Mucosa of descending colon (tissue), 3 donors: Measurements from ENCODE around the gene GLCCI1. TPM values are rescaled to one million over a fixed set of nuclear protein-coding genes. Genes with fewer than 3 reads are reported as not detected.

Experiments used
- ATAC-seq: fragments of 200-7000 bp; cut with Tn5 transposase; one replicate; pipeline ENCODE4 v1.9.1; 2020; ENCODE audit warnings: mild to moderate bottlenecking, moderate library complexity
- DNase-seq, 3 donors: peaks; one replicate each; pipeline ENCODE4 v3.0.0-alpha.2; 2020
- H3K36me3 ChIP-seq: fragments of 200-600 bp; one replicate; pipeline ENCODE4 v1.8.0; 2021; ENCODE audit warnings: low read depth, mild to moderate bottlenecking
- H3K4me1 ChIP-seq: fragments of 200-600 bp; one replicate; pipeline ENCODE4 v1.8.0; 2021; ENCODE audit warnings: low read depth, mild to moderate bottlenecking
- H3K4me3 ChIP-seq: fragments of 200-600 bp; one replicate; pipeline ENCODE4 v1.8.0; 2021; ENCODE audit warnings: mild to moderate bottlenecking
- H3K9me3 ChIP-seq: fragments of 200-600 bp; one replicate; pipeline ENCODE4 v1.8.0; 2021; ENCODE audit warnings: mild to moderate bottlenecking
- intact Hi-C, 2 donors: fragments of 100-400 bp; cut with DNase I in 1 of 2; cut with micrococcal nuclease in 1 of 2; formaldehyde crosslinking; loops; one replicate each; pipeline versions ENCODE4 v1.11.0 to v1.11.1; 2022; cut with DNase I, micrococcal nuclease
- long read RNA-seq, 2 donors: library from polyadenylated mRNA; unstranded; transcript quantifications; one replicate each; pipeline ENCODE4 v2.0.0, GENCODE V29; 2019 to 2021
- total RNA-seq, 3 donors: library from RNA; stranded (reverse); fragmentation: NEBNext Ultra II Directional in 2 of 3; extraction: Animal tissue kit (Norgen Biotek cat#: 25700) in 2 of 3; gene quantifications; one replicate each; pipeline versions ENCODE4 v1.2.1 to v1.2.4, GENCODE V29; 2021 to 2023
- TF ChIP-seq, protein P1 (sequence below): fragments of 200-600 bp; IDR thresholded peaks from one replicate; pipeline ENCODE4 v1.8.0; 2022; ENCODE audit warnings: antibody characterized with exemption, mild to moderate bottlenecking
- donor health status: DM: no; HTN: no; CAD: no; lungs with moderate emphysema.
- donor health status: DM: no; HTN: no; CAD: no.
- donor health status: DM: no; HTN: yes; CAD: no.

GLCCI1 gene
- 10 to 100 TPM in 2 of 3 donors, 1 to 10 TPM in 1; 9.2 to 14.0 (median 12.3) TPM for total RNA-seq
- long read RNA-seq, donor 1, full-length matches to known transcripts: 2 of 8 reads
- long read RNA-seq, donor 1, partial matches to known transcripts: 0 of 8 reads
- long read RNA-seq, donor 1, other reads (novel, unspliced or antisense): 6 of 8 reads
- long read RNA-seq, donor 2: 0 reads

DNA sequence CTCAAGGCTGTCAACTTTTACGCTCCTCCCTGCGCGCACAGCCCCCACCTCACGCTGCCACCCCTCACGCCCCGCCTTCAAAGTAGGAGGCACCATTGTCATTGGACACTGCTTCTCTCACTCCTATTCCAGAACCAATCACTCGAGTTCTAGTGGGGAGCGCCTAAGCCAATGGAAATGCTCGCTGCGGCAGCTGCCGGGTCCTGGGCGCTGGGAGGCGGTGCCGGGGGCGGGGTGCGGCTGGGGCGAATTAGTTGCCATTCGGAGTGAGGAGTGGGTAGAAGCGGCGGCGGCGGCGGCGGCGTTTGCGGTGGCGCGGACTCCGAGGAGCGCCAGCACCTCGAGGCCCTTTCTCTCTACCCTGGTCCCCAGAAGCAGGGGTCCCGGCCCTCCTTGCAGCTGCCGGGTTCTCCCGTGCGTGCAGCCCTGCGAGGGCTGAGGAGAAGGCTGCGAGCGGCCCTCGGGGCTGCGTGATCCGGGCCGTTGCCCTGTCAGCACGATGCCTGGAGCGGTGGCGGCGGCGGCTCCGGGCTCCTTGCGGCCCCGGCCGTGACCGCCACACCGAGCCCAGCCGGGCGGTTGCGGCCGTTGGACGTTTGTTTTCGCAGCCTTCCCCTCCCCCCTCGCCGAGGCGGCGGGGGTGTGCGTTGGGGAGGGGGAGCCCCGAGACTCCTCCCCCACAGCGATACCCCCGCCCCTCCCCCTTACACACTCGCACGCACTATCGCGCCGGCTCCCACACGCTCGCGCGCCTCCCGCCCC is at the start of gene GLCCI1:
Gene GLCCI1, plus strand, starts transcription at position 253 of the 762 bp plus-strand sequence. CDS start 555 bp downstream, outside the sequence.
- TF ChIP-seq, protein P1, sequence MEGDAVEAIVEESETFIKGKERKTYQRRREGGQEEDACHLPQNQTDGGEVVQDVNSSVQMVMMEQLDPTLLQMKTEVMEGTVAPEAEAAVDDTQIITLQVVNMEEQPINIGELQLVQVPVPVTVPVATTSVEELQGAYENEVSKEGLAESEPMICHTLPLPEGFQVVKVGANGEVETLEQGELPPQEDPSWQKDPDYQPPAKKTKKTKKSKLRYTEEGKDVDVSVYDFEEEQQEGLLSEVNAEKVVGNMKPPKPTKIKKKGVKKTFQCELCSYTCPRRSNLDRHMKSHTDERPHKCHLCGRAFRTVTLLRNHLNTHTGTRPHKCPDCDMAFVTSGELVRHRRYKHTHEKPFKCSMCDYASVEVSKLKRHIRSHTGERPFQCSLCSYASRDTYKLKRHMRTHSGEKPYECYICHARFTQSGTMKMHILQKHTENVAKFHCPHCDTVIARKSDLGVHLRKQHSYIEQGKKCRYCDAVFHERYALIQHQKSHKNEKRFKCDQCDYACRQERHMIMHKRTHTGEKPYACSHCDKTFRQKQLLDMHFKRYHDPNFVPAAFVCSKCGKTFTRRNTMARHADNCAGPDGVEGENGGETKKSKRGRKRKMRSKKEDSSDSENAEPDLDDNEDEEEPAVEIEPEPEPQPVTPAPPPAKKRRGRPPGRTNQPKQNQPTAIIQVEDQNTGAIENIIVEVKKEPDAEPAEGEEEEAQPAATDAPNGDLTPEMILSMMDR: no peak
- H3K9me3 ChIP-seq: no peaks in the 10 kb centered on the region
- DNase-seq (peak; percentile 97 to 98 (median 98)), ATAC-seq (peak; percentile 97)
- no peaks in the 10 kb centered on the region for H3K36me3 ChIP-seq
- intact Hi-C loops: no loop called here
- peak within 1 kb of the TSS; percentile 90 for H3K4me3 ChIP-seq
- no peaks in the 10 kb centered on the region for H3K4me1 ChIP-seq

DNA sequence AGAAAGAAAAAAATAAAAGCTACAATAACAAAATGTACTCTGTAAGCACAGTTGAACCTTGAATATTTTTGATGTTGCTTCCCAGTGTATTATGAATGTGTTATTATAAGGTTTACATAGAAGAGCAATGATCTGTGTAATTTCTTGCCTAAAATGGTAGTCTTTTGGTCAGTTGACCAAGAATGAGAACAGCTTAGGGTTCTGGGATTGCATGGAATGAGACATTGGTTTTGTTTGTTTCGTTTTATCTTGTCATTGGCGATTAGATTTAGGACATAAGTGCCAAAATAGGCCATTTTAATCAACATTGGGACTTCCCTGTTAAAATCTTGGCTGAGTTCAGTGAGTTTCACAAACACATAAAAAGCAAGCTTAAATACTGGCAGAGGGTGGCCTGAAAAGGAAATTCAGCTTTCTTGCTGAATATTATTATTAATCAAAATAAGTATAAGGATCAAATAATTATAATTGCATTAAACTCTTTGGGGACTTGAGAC is 49.1 kb upstream of the GLCCI1 start:
- TF ChIP-seq, protein P1: no peak
- intact Hi-C loops: no loop called here
- H3K9me3 ChIP-seq: no peaks in the 10 kb centered on the region

DNA sequence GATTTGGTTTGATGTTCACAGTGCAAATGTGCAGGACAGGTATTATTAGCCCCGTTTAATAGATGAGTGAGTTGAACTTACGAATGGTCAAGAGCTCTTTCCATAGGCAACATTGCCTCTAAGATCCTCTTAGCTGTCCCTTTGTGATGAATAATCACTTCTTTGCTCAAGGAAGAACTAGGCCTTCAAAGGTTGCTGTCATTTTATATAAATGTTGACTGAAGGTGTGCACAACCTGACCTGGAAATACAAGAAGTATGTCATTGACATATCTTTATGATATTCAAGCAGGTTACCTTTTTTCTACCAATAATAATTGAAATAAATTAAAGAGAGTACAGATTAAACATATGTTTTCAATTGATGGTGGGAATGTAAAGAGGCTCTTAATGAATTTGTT is 48.5 kb upstream of the GLCCI1 start:
- Histone ChIP-seq H3K4me1 (peaks cover 31% of the 10 kb centered on the region), H3K36me3 (no peaks in the 10 kb centered on the region), H3K9me3 (no peaks in the 10 kb centered on the region), H3K4me3 (no peak overlapping the region)
- intact Hi-C loops: no loop called here
- DNase-seq: no peak
- TF ChIP-seq, protein P1: no peak
- peak; percentile 78 for ATAC-seq

More for the DNA sequence above, 49.1 kb upstream of the GLCCI1 start:
- Histone ChIP-seq H3K4me1 (peaks cover 31% of the 10 kb centered on the region), H3K4me3 (no peak overlapping the region), H3K36me3 (no peaks in the 10 kb centered on the region)
- ATAC-seq (no peak), DNase-seq (no peak)

DNA sequence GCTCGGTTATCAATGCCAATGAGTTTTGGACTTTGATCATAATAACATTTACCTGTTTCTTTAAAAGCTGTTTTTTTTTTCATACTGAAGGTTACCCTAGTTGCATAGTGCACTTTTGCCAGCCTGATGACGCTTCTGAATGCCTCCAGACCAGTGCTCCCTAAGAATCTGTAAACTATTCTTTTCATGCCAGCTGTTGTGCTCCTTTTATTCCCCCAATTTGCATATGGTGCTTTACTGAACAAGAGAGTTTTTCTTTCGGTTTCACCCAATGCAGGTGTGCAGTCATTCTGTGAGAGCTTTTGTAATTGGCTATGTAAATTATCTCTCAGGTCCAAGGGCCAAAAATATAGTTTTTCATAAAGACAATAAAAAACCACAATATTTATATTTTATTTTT is 48.1 kb upstream of the GLCCI1 start:
- Histone ChIP-seq H3K4me3 (no peak overlapping the region), H3K36me3 (no peaks in the 10 kb centered on the region), H3K4me1 (peaks cover 31% of the 10 kb centered on the region), H3K9me3 (no peaks in the 10 kb centered on the region)
- ATAC-seq: peak; percentile 92
- TF ChIP-seq, protein P1: no peak
- intact Hi-C loops: no loop called here
- DNase-seq: peak in 1 of 3 donors; percentile 54

DNA sequence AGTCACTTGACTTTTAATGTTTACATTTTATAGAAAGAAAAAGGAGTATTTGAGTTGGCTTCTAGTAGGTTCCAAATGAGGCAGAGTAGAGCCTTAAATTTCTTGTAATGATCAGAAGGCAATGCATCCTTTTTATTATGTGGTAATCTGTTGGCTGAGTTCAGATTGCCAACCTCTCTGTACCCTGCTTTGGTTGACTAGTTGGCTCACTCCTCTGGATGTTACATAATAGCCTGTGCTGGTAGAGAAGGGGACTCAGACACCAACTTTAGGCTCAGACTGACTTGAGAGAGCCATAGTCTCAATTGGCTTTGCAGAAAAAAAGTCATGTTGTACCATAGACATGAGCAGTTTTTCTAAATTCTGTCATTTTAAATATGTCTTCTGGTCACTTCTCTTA is 46.8 kb upstream of the GLCCI1 start:
- TF ChIP-seq, protein P1: no peak

More for the DNA sequence above, 46.8 kb upstream of the GLCCI1 start:
- H3K36me3 ChIP-seq: no peaks in the 10 kb centered on the region
- ATAC-seq (peak; percentile 17), DNase-seq (no peak)
- no peak overlapping the region for H3K4me3 ChIP-seq
- intact Hi-C loops: no loop called here
- no peaks in the 10 kb centered on the region for H3K9me3 ChIP-seq
- H3K4me1 ChIP-seq: peaks cover 31% of the 10 kb centered on the region
